Measurements from ENCODE around the gene STX16. TPM values are rescaled to one million over a fixed set of nuclear protein-coding genes. Genes with fewer than 3 reads are reported as not detected.

The STX16 gene
- total RNA-seq, 1 experiment from 2014 or later = 44.5 TPM

DNA sequence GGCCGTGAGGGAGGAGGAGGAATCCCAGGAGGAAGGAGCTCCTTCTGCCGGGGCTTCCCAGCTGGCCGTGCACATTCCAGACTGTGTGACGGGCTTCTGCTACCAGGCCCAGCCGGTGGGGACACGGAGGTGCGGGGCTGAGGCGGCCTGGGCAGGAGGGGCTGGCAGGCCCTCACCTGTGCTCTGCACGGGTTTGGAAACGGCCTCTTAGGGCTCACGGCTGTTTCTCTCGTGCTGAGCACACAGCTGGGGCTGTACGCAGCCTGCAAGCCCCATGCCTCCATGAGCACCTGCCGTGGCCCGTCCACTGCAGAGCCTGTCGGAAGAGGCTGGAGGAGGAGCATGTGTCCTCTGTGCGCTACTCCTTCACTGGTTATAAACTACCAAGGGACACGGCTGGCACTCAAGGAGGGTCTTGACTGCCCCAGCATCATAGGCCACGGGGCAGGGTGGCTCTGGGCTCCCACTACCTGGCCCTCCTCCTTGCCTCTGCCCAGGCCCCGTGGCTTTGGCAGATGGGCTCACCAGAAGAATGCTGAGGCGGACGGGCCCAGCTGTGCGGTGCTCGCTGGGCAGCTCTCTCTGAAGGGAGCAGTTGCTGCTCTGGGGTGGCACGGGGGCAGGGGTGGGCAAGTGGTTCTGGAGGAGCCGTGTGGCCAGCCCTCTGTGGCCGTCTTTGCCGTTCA is 57.3 kb downstream of the STX16 start:
- Histone ChIP-seq H3K36me3 (ENCODE audit: insufficient read depth, low read length, poor library complexity, severe bottlenecking) (no peaks in the 10 kb centered on the region), H3K27me3 (replicated peaks; ENCODE audit: insufficient read depth, low read depth, low read length, poor library complexity) (no peaks in the 10 kb centered on the region), H3K4me1 (ENCODE audit: insufficient read depth, low read length, poor library complexity, severe bottlenecking) (no peaks in the 10 kb centered on the region), H3K9me3 (ENCODE audit: low read depth, low read length, poor library complexity, severe bottlenecking) (no peaks in the 10 kb centered on the region), H3K27ac (ENCODE audit: low read depth, low read length, poor library complexity, severe bottlenecking) (no peak overlapping the region), H3K4me3 (ENCODE audit: low read depth, low read length, poor library complexity, severe bottlenecking) (no peak overlapping the region)
- TF ChIP-seq, protein P1, sequence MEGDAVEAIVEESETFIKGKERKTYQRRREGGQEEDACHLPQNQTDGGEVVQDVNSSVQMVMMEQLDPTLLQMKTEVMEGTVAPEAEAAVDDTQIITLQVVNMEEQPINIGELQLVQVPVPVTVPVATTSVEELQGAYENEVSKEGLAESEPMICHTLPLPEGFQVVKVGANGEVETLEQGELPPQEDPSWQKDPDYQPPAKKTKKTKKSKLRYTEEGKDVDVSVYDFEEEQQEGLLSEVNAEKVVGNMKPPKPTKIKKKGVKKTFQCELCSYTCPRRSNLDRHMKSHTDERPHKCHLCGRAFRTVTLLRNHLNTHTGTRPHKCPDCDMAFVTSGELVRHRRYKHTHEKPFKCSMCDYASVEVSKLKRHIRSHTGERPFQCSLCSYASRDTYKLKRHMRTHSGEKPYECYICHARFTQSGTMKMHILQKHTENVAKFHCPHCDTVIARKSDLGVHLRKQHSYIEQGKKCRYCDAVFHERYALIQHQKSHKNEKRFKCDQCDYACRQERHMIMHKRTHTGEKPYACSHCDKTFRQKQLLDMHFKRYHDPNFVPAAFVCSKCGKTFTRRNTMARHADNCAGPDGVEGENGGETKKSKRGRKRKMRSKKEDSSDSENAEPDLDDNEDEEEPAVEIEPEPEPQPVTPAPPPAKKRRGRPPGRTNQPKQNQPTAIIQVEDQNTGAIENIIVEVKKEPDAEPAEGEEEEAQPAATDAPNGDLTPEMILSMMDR (conservative IDR thresholded peaks at IDR 0.05; ENCODE audit: low read depth, low read length) = no peak
- no peak for TF ChIP-seq EZH2 (IDR thresholded peaks at IDR 0.05; ENCODE audit: borderline replicate concordance, low read depth, low read length, poor library complexity, severe bottlenecking)
- no peak for DNase-seq (ENCODE audit: low spot score)
- POLR2A ChIA-PET (ENCODE audit: low non-redundant PET) = no interaction called here
- CTCF ChIA-PET = no interaction called here
- no TSS peak for BruUV-seq (replicated peaks)
- intact Hi-C loops (cut with micrococcal nuclease; ENCODE audit: unreplicated experiment) = no loop called here

DNA sequence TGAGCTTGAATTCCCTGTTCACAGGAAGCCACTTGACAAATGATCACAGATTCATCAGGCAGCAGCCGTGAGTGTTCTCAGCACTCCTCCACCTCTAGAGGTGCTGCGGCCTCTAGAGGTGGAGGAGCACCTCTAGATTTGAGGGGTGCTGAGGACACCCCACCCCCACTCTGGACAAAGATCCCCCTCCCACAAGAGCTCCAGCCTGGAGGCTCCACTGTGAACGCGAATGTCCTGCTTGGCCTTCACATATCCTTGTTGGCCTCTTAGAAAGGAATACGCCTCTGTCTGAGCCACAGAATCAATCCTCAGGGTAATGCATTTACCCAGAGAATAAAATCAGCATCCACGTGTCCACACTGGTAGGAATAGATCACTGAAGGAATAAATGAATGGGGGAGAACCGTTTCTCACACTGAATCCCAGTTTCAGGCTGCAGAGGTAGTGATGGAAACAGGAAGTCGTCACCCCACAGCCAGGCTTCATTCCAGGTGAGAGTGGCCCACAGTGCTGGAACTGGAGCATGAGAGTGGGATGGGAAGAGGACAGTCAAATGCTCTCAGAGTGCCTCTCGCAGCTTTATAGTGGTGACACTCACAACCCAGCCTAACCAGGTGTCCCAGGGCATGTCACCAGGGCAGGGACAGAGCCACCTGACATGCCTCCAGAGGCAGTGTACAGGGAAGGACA is 58.1 kb downstream of the STX16 start:
- no peak for DNase-seq (ENCODE audit: low spot score)

DNA sequence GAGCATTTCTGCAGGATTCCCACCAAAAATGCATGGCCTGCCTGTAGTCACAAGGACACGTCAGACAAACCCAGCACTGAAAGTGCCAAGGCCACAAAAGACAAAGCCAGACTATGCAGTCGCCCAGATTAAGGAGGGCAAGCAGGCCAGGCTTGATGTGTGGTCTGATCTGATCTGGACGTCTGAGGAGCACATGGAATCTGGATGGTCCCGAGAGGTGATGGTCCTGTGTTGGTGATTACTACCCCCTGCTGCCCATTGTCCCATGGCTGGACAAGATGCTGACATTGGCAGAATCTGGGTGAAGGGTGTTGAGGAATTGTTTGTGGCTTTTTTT is 58.6 kb downstream of the STX16 start:
- DNase-seq (ENCODE audit: low spot score) = no peak
- intact Hi-C loops (cut with micrococcal nuclease; ENCODE audit: unreplicated experiment) = no loop called here
- Histone ChIP-seq H3K36me3 (ENCODE audit: insufficient read depth, low read length, poor library complexity, severe bottlenecking) (no peaks in the 10 kb centered on the region), H3K4me3 (ENCODE audit: low read depth, low read length, poor library complexity, severe bottlenecking) (no peak overlapping the region), H3K9me3 (ENCODE audit: low read depth, low read length, poor library complexity, severe bottlenecking) (no peaks in the 10 kb centered on the region), H3K4me1 (ENCODE audit: insufficient read depth, low read length, poor library complexity, severe bottlenecking) (no peaks in the 10 kb centered on the region), H3K27me3 (replicated peaks; ENCODE audit: insufficient read depth, low read depth, low read length, poor library complexity) (no peaks in the 10 kb centered on the region), H3K27ac (ENCODE audit: low read depth, low read length, poor library complexity, severe bottlenecking) (no peak overlapping the region)
- BruUV-seq (replicated peaks) = no TSS peak
- ChIA-PET POLR2A (ENCODE audit: low non-redundant PET) (no interaction called here), CTCF (no interaction called here)
- TF ChIP-seq, protein P1 (conservative IDR thresholded peaks at IDR 0.05; ENCODE audit: low read depth, low read length) = no peak
- no peak for TF ChIP-seq EZH2 (IDR thresholded peaks at IDR 0.05; ENCODE audit: borderline replicate concordance, low read depth, low read length, poor library complexity, severe bottlenecking)

More for the DNA sequence above, 58.1 kb downstream of the STX16 start:
- no peaks in the 10 kb centered on the region for H3K4me1 ChIP-seq (ENCODE audit: insufficient read depth, low read length, poor library complexity, severe bottlenecking)
- intact Hi-C loops (cut with micrococcal nuclease; ENCODE audit: unreplicated experiment) = no loop called here
- H3K36me3 ChIP-seq (ENCODE audit: insufficient read depth, low read length, poor library complexity, severe bottlenecking) = no peaks in the 10 kb centered on the region
- POLR2A ChIA-PET (ENCODE audit: low non-redundant PET) = no interaction called here
- TF ChIP-seq, protein P1 (conservative IDR thresholded peaks at IDR 0.05; ENCODE audit: low read depth, low read length) = no peak
- TF ChIP-seq EZH2 (IDR thresholded peaks at IDR 0.05; ENCODE audit: borderline replicate concordance, low read depth, low read length, poor library complexity, severe bottlenecking) = no peak
- H3K27ac ChIP-seq (ENCODE audit: low read depth, low read length, poor library complexity, severe bottlenecking) = no peak overlapping the region
- BruUV-seq (replicated peaks) = no TSS peak
- H3K4me3 ChIP-seq (ENCODE audit: low read depth, low read length, poor library complexity, severe bottlenecking) = no peak overlapping the region
- CTCF ChIA-PET = no interaction called here
- no peaks in the 10 kb centered on the region for H3K27me3 ChIP-seq (replicated peaks; ENCODE audit: insufficient read depth, low read depth, low read length, poor library complexity)
- no peaks in the 10 kb centered on the region for H3K9me3 ChIP-seq (ENCODE audit: low read depth, low read length, poor library complexity, severe bottlenecking)
